GM18868 (cell line): ENCODE measurements around the gene VWF.

Experiments used
- ATAC-seq: cut with Tn5 transposase; IDR thresholded peaks from one replicate; pipeline ENCODE4 v1.9.1; 2021; ENCODE audit warnings: mild to moderate bottlenecking, moderate library complexity; ENCODE audit not compliant: unreplicated experiment

Gene VWF

GRCh38 chr12:6080149-6081045 lies 44.1 kb downstream of the VWF start:
- ATAC-seq, result no peak

- ATAC-seq, result no peak
These were observed 45.9 kb downstream of the VWF start for GRCh38 chr12:6078398-6079096.

- no peak for ATAC-seq
These were observed 46.8 kb downstream of the VWF start for GRCh38 chr12:6077692-6078083.

- no peak for ATAC-seq
These were observed 47.4 kb downstream of the VWF start for GRCh38 chr12:6076776-6077691.

- ATAC-seq, result no peak
These were observed 48.1 kb downstream of the VWF start for GRCh38 chr12:6076346-6076745.

GRCh38 chr12:6074979-6075585 lies 49.4 kb downstream of the VWF start:
- no peak for ATAC-seq

- no peak for ATAC-seq
These were observed 50.0 kb downstream of the VWF start for GRCh38 chr12:6074427-6074826.

- no peak for ATAC-seq
These were observed 51.0 kb downstream of the VWF start for GRCh38 chr12:6073426-6073825.

GRCh38 chr12:6072302-6072752 lies 52.1 kb downstream of the VWF start:
- ATAC-seq, result no peak

- ATAC-seq, result no peak
These were observed 52.9 kb downstream of the VWF start for GRCh38 chr12:6071589-6071988.

- no peak for ATAC-seq
These were observed 53.8 kb downstream of the VWF start for GRCh38 chr12:6070472-6071257.

- ATAC-seq, result no peak
These were observed 54.9 kb downstream of the VWF start for GRCh38 chr12:6069437-6070093.

GRCh38 chr12:6068227-6068626 lies 56.2 kb downstream of the VWF start:
- no peak for ATAC-seq

GRCh38 chr12:6067152-6067916 lies 57.1 kb downstream of the VWF start:
- no peak for ATAC-seq

GRCh38 chr12:6066651-6067050 lies 57.8 kb downstream of the VWF start:
- ATAC-seq, result no peak

GRCh38 chr12:6065863-6066199 lies 58.6 kb downstream of the VWF start:
- ATAC-seq, result no peak

GRCh38 chr12:6065131-6065862 lies 59.2 kb downstream of the VWF start:
- ATAC-seq, result no peak
